Endothelial cell of umbilical vein (primary cell): Measurements from ENCODE around the gene CPB2. TPM values are rescaled to one million over a fixed set of nuclear protein-coding genes. Genes with fewer than 3 reads are reported as not detected.

Experiments used
- BruUV-seq: library from RNA; stranded (reverse); fragments of 400-500 nt; replicated peaks from 2 replicates; lab custom pipeline; 2021; lab: Mats Ljungman, UMichigan
- CTCF ChIA-PET: fragments of 300-600, 350-600 bp; sonication (Branson Sonifier 250); formaldehyde crosslinking; loops from one replicate; lab custom pipeline; 2021; ENCODE audit warnings: antibody characterized with exemption, inconsistent platforms; lab: Charles Lee
- POLR2A ChIA-PET: fragments of 300-600, 350-600 bp; sonication (Branson Sonifier 250); formaldehyde crosslinking; loops from one replicate; lab custom pipeline; 2021; ENCODE audit warnings: antibody characterized with exemption, inconsistent platforms; lab: Charles Lee
- DNase-seq: peaks from one replicate; pipeline ENCODE4 v3.0.0-alpha.2; 2011; ENCODE audit warnings: low read depth, low spot score
- FAIRE-seq: peaks from 2 replicates; lab custom pipeline; 2011; peaks lifted over from hg19 to GRCh38; lab: Jason Lieb, UNC
- H2AFZ ChIP-seq: 2 replicates; pipeline ENCODE4 v1.6.0; 2012; ENCODE audit warnings: low read depth, low read length, control low read depth, inconsistent platforms
- H3K27ac ChIP-seq: 2 replicates; pipeline ENCODE4 v1.5.1; 2011; ENCODE audit warnings: low read depth, mild to moderate bottlenecking, control low read depth, low read length, moderate library complexity; ENCODE audit not compliant: insufficient read depth
- H3K27me3 ChIP-seq, 2 experiments: 2 replicates each; pipeline versions ENCODE4 v1.6.0 to v1.6.1; 2011; ENCODE audit warnings: low read length in 2 of 2, mixed read lengths in 1 of 2; ENCODE audit not compliant: control insufficient read depth in 2 of 2, insufficient read depth in 2 of 2
- H3K36me3 ChIP-seq, 2 experiments: 2 replicates in 1 of 2; 3 replicates in 1 of 2; pipeline ENCODE4 v1.5.1; 2011; ENCODE audit warnings: low read length in 2 of 2, mild to moderate bottlenecking in 1 of 2, moderate library complexity in 1 of 2; ENCODE audit not compliant: control insufficient read depth in 2 of 2, insufficient read depth in 2 of 2; ENCODE audit errors: extremely low read depth in 1 of 2
- H3K4me1 ChIP-seq: 3 replicates; pipeline ENCODE4 v1.5.1; 2011; ENCODE audit warnings: mild to moderate bottlenecking, low read length; ENCODE audit not compliant: control insufficient read depth, insufficient read depth; ENCODE audit errors: extremely low read depth
- H3K4me2 ChIP-seq: 2 replicates; pipeline ENCODE4 v1.6.1; 2011; ENCODE audit warnings: low read length, control low read depth, mixed read lengths; ENCODE audit not compliant: insufficient read depth
- H3K4me3 ChIP-seq, 3 experiments: fragments of 200-600 bp in 1 of 3; sonication (generic), shearing (Covaris generic) in 1 of 3; replicated peaks in 1 of 3; 2 replicates each; pipeline ENCODE4 v1.5.1; 2011 to 2016; ENCODE audit warnings: control low read depth in 3 of 3, low read length in 3 of 3, mild to moderate bottlenecking in 2 of 3, inconsistent platforms in 1 of 3, low read depth in 1 of 3, moderate library complexity in 1 of 3; ENCODE audit not compliant: insufficient read depth in 1 of 3
- H3K79me2 ChIP-seq: 2 replicates; pipeline ENCODE4 v1.6.0; 2012; ENCODE audit warnings: low read length, inconsistent platforms; ENCODE audit not compliant: control insufficient read depth, insufficient read depth
- H3K9ac ChIP-seq: replicated peaks from 2 replicates; pipeline ENCODE3; 2011; ENCODE audit warnings: low read length, control low read depth; ENCODE audit not compliant: insufficient read depth; ENCODE audit errors: extremely low read depth
- H3K9me1 ChIP-seq: replicated peaks from 3 replicates; pipeline ENCODE4 v1.6.0; 2011; ENCODE audit warnings: mild to moderate bottlenecking, low read length; ENCODE audit not compliant: control insufficient read depth, insufficient read depth; ENCODE audit errors: extremely low read depth
- H3K9me3 ChIP-seq: replicated peaks from 2 replicates; pipeline ENCODE4 v1.5.1; 2012; ENCODE audit warnings: low read length, inconsistent platforms; ENCODE audit not compliant: control insufficient read depth, insufficient read depth
- H4K20me1 ChIP-seq: replicated peaks from 2 replicates; pipeline ENCODE3; 2011; ENCODE audit warnings: mild to moderate bottlenecking, low read length; ENCODE audit not compliant: control insufficient read depth, insufficient read depth; ENCODE audit errors: extremely low read depth
- CTCF ChIP-seq, 2 donors: IDR thresholded peaks; 1 replicate in 1 of 2; 2 replicates in 1 of 2; pipeline ENCODE4 v1.5.1; 2011; ENCODE audit warnings: low read length in 2 of 2, mild to moderate bottlenecking in 2 of 2, moderate library complexity in 2 of 2, control low read depth in 1 of 2, inconsistent platforms in 1 of 2, low read depth in 1 of 2; ENCODE audit not compliant: insufficient read depth in 1 of 2; ENCODE audit errors: extremely low read depth in 1 of 2
- EZH2 ChIP-seq: IDR thresholded peaks from 2 replicates; pipeline ENCODE4 v1.6.1; 2012; ENCODE audit warnings: borderline replicate concordance, low read depth, mild to moderate bottlenecking, moderate library complexity, low read length, inconsistent platforms; ENCODE audit not compliant: severe bottlenecking
- FOS ChIP-seq: IDR thresholded peaks from 2 replicates; pipeline ENCODE4 v1.6.1; 2011; ENCODE audit warnings: mild to moderate bottlenecking, low read length, moderate library complexity, borderline replicate concordance; ENCODE audit not compliant: insufficient read depth
- GATA2 ChIP-seq: IDR thresholded peaks from 2 replicates; pipeline ENCODE4 v1.7.0; 2011; ENCODE audit warnings: low read depth, mild to moderate bottlenecking, moderate library complexity, mixed read lengths, low read length; ENCODE audit not compliant: insufficient read length, insufficient read depth
- JUN ChIP-seq: IDR thresholded peaks from 2 replicates; pipeline ENCODE4 v1.6.1; 2011; ENCODE audit warnings: borderline replicate concordance, low read depth; ENCODE audit not compliant: insufficient read length, insufficient read depth
- MAX ChIP-seq: IDR thresholded peaks from 2 replicates; pipeline ENCODE4 v1.6.1; 2011; ENCODE audit not compliant: insufficient read depth, insufficient read length
- MYC ChIP-seq: IDR thresholded peaks from one replicate; pipeline ENCODE4 v1.6.1; 2011; ENCODE audit warnings: mild to moderate bottlenecking, low read depth, low read length
- POLR2A ChIP-seq: IDR thresholded peaks from 2 replicates; pipeline ENCODE4 v1.6.1; 2012; ENCODE audit warnings: low read depth, mild to moderate bottlenecking, control low read depth, low read length
- POLR2AphosphoS5 ChIP-seq: IDR thresholded peaks from 2 replicates; pipeline ENCODE4 v1.6.1; 2012; ENCODE audit warnings: low read depth, mild to moderate bottlenecking, control low read depth, low read length, moderate library complexity; ENCODE audit not compliant: insufficient read depth
- dilution Hi-C: fragments of 300-500 bp; cut with MboI; formaldehyde crosslinking; loops from one replicate; pipeline ENCODE4 v1.15.0; 2019; ENCODE audit warnings: low sequenced_read_pairs; ENCODE audit not compliant: extremely low pct_ligation_motif_present
- intact Hi-C: fragments of 100-400 bp; cut with micrococcal nuclease; formaldehyde crosslinking; loops from one replicate; pipeline ENCODE4 v1.10.0; 2022
- polyA plus RNA-seq, 4 experiments: library from polyadenylated mRNA; depleted of rRNA in 3 of 4; stranded (reverse) in 3 of 4; unstranded in 1 of 4; fragments of >200 nt; gene quantifications; 2 replicates each; pipeline versions ENCODE4 v1.2.1 to v1.2.3, GENCODE V29; 2011 to 2012; ENCODE audit warnings: missing spikeins in 1 of 4
- total RNA-seq: library from RNA; stranded (reverse); gene quantifications from 2 replicates; pipeline ENCODE4 v1.2.3, GENCODE V29; 2021

CPB2 gene
- total and polyA plus RNA-seq, 2 donors (not counting 3 experiments of a cell fraction or from before 2014, with no cell fraction given) = not detected

- no peaks in the 10 kb centered on the region for H3K9me1 ChIP-seq
- H2AFZ ChIP-seq = no peak overlapping the region
- no peak overlapping the region for H3K4me3 ChIP-seq
- DNase-seq = no peak
- intact Hi-C loops = no loop called here
- POLR2A ChIA-PET = no interaction called here
- H3K4me2 ChIP-seq = no peak overlapping the region
- H4K20me1 ChIP-seq = no peaks in the 10 kb centered on the region
- no peaks in the 10 kb centered on the region for H3K36me3 ChIP-seq
- FAIRE-seq = no peak
- BruUV-seq = no TSS peak
- CTCF ChIA-PET = interaction anchor here (1.6 kb wide), 1 partner anchor 67 kb away, joined by 3 read pairs; no protein-coding TSS in a partner anchor
- dilution Hi-C loops = no loop called here
- H3K9ac ChIP-seq = no peak overlapping the region
- no peaks in the 10 kb centered on the region for H3K27me3 ChIP-seq
- H3K79me2 ChIP-seq = no peaks in the 10 kb centered on the region
- no peak overlapping the region for H3K27ac ChIP-seq
- H3K4me1 ChIP-seq = no peaks in the 10 kb centered on the region
- TF ChIP-seq POLR2AphosphoS5 = no peak
- no peak for TF ChIP-seq CTCF (IDR thresholded peaks at IDR 0.05; ENCODE audit: extremely low read depth in 1 of 2, insufficient read depth in 1 of 2, low read depth in 1 of 2, low read length in 2 of 2)
- TF ChIP-seq EZH2 = no peak
- H3K9me3 ChIP-seq = no peaks in the 10 kb centered on the region
Measured at GRCh38 chr13:46059405-46059804, 45.4 kb downstream of the CPB2 start.

- Histone ChIP-seq H4K20me1 (no peaks in the 10 kb centered on the region), H3K4me3 (no peak overlapping the region), H3K79me2 (no peaks in the 10 kb centered on the region), H3K4me1 (peaks cover 7% of the 10 kb centered on the region), H3K36me3 (no peaks in the 10 kb centered on the region), H3K4me2 (no peak overlapping the region), H3K9ac (no peak overlapping the region), H2AFZ (no peak overlapping the region), H3K9me3 (no peaks in the 10 kb centered on the region), H3K27me3 (no peaks in the 10 kb centered on the region), H3K9me1 (no peaks in the 10 kb centered on the region), H3K27ac (no peak overlapping the region)
- dilution Hi-C loops = no loop called here
- ChIA-PET POLR2A (no interaction called here), CTCF (interaction anchor here (0.9 to 1.6 kb wide), 2 partner anchors 10 to 68 kb away, joined by 3 to 4 read pairs; no protein-coding TSS in a partner anchor)
- intact Hi-C loops = no loop called here
- BruUV-seq = no TSS peak
- FAIRE-seq (no peak), DNase-seq (no peak)
- TF ChIP-seq CTCF (IDR thresholded peaks at IDR 0.05; ENCODE audit: extremely low read depth in 1 of 2, insufficient read depth in 1 of 2, low read depth in 1 of 2, low read length in 2 of 2) (no peak), JUN (no peak), GATA2 (no peak), POLR2AphosphoS5 (no peak), EZH2 (no peak), POLR2A (no peak), FOS (no peak), MYC (no peak), MAX (no peak)
Measured at GRCh38 chr13:46058268-46058667, 46.6 kb downstream of the CPB2 start.
